Activated CD8-positive, alpha-beta T cell treated with anti-CD3 and anti-CD28 coated beads for 36 hours (primary cell): ENCODE results near the gene ATP6V0E2. TPM values are rescaled to one million over a fixed set of nuclear protein-coding genes. Genes with fewer than 3 reads are reported as not detected.

Source experiments
- ATAC-seq: fragments of 200-7000 bp; cut with Tn5 transposase; one replicate; pipeline ENCODE4 v1.10.0; 2021; ENCODE audit warnings: mild to moderate bottlenecking, moderate library complexity
- CTCF ChIA-PET: fragments of 350-600 bp; sonication (Branson Sonifier 250); formaldehyde crosslinking; loops from one replicate; lab custom pipeline; 2021; ENCODE audit warnings: antibody characterized with exemption; lab: Charles Lee
- POLR2A ChIA-PET: fragments of 350-600 bp; sonication (Branson Sonifier 250); formaldehyde crosslinking; loops from one replicate; lab custom pipeline; 2021; ENCODE audit warnings: antibody characterized with exemption; lab: Charles Lee
- DNase-seq: peaks from one replicate; pipeline ENCODE4 v3.0.0-alpha.2; 2020
- H3K27ac Mint-ChIP-seq: one replicate; pipeline ENCODE4 v1.8.0; 2021; ENCODE audit warnings: mild to moderate bottlenecking, mixed read lengths
- H3K27me3 Mint-ChIP-seq: one replicate; pipeline ENCODE4 v1.8.0; 2021; ENCODE audit warnings: mixed read lengths
- H3K36me3 Mint-ChIP-seq: one replicate; pipeline ENCODE4 v1.8.0; 2021; ENCODE audit warnings: low read depth, mixed read lengths
- H3K4me1 Mint-ChIP-seq: one replicate; pipeline ENCODE4 v1.8.0; 2021; ENCODE audit warnings: low read depth, mixed read lengths
- H3K4me3 Mint-ChIP-seq: one replicate; pipeline ENCODE4 v1.8.0; 2021; ENCODE audit warnings: mild to moderate bottlenecking, moderate library complexity, mixed read lengths
- H3K9me3 Mint-ChIP-seq: one replicate; pipeline ENCODE4 v1.8.0; 2021; ENCODE audit warnings: mixed read lengths
- intact Hi-C: fragments of 100-400 bp; cut with micrococcal nuclease; formaldehyde crosslinking; loops from one replicate; pipeline ENCODE4 v1.10.0; 2022
- total RNA-seq, 2 experiments: library from RNA; stranded (reverse); gene quantifications; one replicate each; pipeline ENCODE4 v1.2.3, GENCODE V29; 2021
- TF ChIP-seq, protein P1 (sequence below): fragments of 200-600 bp; IDR thresholded peaks from one replicate; pipeline ENCODE4 v1.8.0; 2022; ENCODE audit warnings: antibody characterized with exemption, mild to moderate bottlenecking

The ATP6V0E2 gene
- total RNA-seq, 2 experiments from 2014 or later: 46.3 to 46.7 TPM

DNA sequence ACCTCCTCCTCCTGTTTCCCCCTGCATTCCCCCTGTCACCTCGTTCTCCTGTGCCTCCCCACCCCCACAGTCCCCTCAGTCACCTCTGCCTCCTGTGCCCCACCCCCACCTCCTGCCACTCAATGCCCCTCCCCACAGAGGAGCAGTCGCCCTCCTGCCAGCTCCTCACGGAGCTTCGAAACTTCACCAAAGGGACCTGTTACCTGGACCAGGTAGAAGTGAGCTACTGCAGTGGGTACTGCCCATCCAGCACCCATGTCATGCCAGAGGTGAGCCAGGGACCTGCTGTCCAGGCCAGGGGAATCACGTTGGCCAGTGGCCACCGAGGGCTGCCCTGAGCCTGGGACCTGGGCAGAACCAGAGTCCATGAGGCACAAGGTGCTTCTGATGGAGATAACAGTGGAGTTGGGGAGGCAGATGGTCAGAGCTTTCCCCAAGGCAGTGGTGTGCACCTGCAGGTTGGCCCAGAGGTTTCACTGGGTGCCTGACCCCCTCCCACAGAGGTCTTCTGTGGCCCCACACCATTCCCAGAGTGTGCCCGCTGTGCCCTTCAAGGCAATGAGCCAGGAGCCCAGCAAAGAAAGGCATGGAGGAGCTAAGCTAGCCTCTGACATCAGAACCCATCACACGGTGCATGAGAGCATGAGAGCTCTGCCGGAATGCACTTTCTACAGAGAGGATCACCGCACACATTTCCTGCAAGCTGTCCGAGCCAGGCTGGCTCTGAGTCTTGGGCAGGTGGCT, 42.6 kb upstream of the ATP6V0E2 start:
- Mint-ChIP-seq H3K4me3 (no peak overlapping the region), H3K9me3 (no peaks in the 10 kb centered on the region), H3K27ac (no peak overlapping the region), H3K27me3 (peaks cover 3% of the 10 kb centered on the region), H3K4me1 (peaks cover 9% of the 10 kb centered on the region), H3K36me3 (no peaks in the 10 kb centered on the region)
- CTCF ChIA-PET: no interaction called here
- TF ChIP-seq, protein P1, sequence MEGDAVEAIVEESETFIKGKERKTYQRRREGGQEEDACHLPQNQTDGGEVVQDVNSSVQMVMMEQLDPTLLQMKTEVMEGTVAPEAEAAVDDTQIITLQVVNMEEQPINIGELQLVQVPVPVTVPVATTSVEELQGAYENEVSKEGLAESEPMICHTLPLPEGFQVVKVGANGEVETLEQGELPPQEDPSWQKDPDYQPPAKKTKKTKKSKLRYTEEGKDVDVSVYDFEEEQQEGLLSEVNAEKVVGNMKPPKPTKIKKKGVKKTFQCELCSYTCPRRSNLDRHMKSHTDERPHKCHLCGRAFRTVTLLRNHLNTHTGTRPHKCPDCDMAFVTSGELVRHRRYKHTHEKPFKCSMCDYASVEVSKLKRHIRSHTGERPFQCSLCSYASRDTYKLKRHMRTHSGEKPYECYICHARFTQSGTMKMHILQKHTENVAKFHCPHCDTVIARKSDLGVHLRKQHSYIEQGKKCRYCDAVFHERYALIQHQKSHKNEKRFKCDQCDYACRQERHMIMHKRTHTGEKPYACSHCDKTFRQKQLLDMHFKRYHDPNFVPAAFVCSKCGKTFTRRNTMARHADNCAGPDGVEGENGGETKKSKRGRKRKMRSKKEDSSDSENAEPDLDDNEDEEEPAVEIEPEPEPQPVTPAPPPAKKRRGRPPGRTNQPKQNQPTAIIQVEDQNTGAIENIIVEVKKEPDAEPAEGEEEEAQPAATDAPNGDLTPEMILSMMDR: no peak
- POLR2A ChIA-PET: no interaction called here
- ATAC-seq (no peak), DNase-seq (no peak)
- intact Hi-C loops: no loop called here

GRCh38 chr7:149831741-149832219, 42.0 kb upstream of the ATP6V0E2 start:
- POLR2A ChIA-PET: no interaction called here
- intact Hi-C loops: no loop called here

DNA sequence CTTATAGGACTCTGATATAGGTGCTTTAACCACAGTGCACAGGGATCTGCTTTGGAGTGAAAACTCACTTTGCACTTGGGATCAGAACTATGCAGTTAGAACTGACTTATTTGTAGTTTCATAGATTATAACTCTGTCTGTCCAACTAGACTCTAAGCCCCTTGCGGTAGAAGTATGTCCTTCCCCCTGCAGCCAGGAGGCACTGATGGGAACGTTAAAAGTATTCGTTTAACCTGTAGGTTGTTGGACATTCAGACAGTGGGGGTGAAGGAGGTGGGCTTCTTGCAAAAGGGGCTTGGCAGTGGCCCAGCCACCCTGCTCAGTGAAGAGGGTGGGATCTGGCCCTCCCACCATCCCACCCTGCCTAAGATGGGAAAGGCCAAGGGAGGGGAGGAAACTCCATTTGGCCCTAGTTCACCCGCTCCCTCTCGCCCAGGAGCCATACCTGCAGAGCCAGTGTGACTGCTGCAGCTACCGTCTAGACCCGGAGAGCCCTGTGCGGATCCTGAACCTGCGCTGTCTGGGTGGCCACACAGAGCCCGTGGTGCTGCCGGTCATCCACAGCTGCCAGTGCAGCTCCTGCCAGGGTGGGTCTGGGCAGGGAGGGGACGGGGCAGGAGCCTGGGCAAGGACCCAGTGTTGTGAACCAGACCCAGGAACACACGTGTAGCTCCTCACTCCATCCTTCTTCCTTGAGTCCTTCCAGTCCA, 41.3 kb upstream of the ATP6V0E2 start:
- Mint-ChIP-seq H3K27ac (no peak overlapping the region), H3K27me3 (peaks cover 3% of the 10 kb centered on the region), H3K36me3 (no peaks in the 10 kb centered on the region), H3K4me3 (no peak overlapping the region), H3K9me3 (no peaks in the 10 kb centered on the region), H3K4me1 (peaks cover 1% of the 10 kb centered on the region)
- no peak for DNase-seq
- ChIA-PET POLR2A (no interaction called here), CTCF (no interaction called here)
- intact Hi-C loops: no loop called here
- no peak for ATAC-seq
- TF ChIP-seq, protein P1: no peak

More at GRCh38 chr7:149831741-149832219, 42.0 kb upstream of the ATP6V0E2 start:
- Mint-ChIP-seq H3K27me3 (peaks cover 3% of the 10 kb centered on the region), H3K4me1 (peaks cover 8% of the 10 kb centered on the region), H3K36me3 (no peaks in the 10 kb centered on the region), H3K4me3 (no peak overlapping the region), H3K9me3 (no peaks in the 10 kb centered on the region), H3K27ac (no peak overlapping the region)
- TF ChIP-seq, protein P1: no peak
- ATAC-seq (no peak), DNase-seq (no peak)
- CTCF ChIA-PET: no interaction called here

- POLR2A ChIA-PET: interaction anchor here (1.3 kb wide), 1 partner anchor 41 kb away, joined by 3 read pairs; no protein-coding TSS in a partner anchor
- TF ChIP-seq, protein P1: no peak
- Mint-ChIP-seq H3K4me1 (peaks cover 6% of the 10 kb centered on the region), H3K9me3 (no peaks in the 10 kb centered on the region), H3K36me3 (no peaks in the 10 kb centered on the region), H3K27ac (no peak overlapping the region), H3K4me3 (no peak overlapping the region), H3K27me3 (peaks cover 3% of the 10 kb centered on the region)
- ATAC-seq (no peak), DNase-seq (no peak)
- CTCF ChIA-PET: interaction anchor here (0.9 kb wide), 1 partner anchor 24 kb away, joined by 3 read pairs; no protein-coding TSS in a partner anchor
- intact Hi-C loops: no loop called here
Observed at GRCh38 chr7:149833495-149834130, 40.2 kb upstream of the ATP6V0E2 start.
